Endothelial cell of umbilical vein (primary cell): Measurements from ENCODE around the gene STMN3.
A peak's percentile ranks its signal among the peaks of the same experiment; 100 is the strongest.

ENCODE experiments used
- EZH2 ChIP-seq: IDR thresholded peaks from 2 replicates; pipeline ENCODE4 v1.6.1; 2012; ENCODE audit warnings: borderline replicate concordance, low read depth, mild to moderate bottlenecking, moderate library complexity, low read length, inconsistent platforms; ENCODE audit not compliant: severe bottlenecking
- POLR2A ChIP-seq: IDR thresholded peaks from 2 replicates; pipeline ENCODE4 v1.6.1; 2012; ENCODE audit warnings: low read depth, mild to moderate bottlenecking, control low read depth, low read length
- TF ChIP-seq, protein P1 (sequence below), 2 donors: IDR thresholded peaks; 1 replicate in 1 of 2; 2 replicates in 1 of 2; pipeline ENCODE4 v1.5.1; 2011; ENCODE audit warnings: low read length in 2 of 2, mild to moderate bottlenecking in 2 of 2, moderate library complexity in 2 of 2, control low read depth in 1 of 2, inconsistent platforms in 1 of 2, low read depth in 1 of 2; ENCODE audit not compliant: insufficient read depth in 1 of 2; ENCODE audit errors: extremely low read depth in 1 of 2
- TF ChIP-seq, protein P2 (sequence below): IDR thresholded peaks from 2 replicates; pipeline ENCODE4 v1.6.1; 2011; ENCODE audit not compliant: insufficient read depth, insufficient read length

DNA sequence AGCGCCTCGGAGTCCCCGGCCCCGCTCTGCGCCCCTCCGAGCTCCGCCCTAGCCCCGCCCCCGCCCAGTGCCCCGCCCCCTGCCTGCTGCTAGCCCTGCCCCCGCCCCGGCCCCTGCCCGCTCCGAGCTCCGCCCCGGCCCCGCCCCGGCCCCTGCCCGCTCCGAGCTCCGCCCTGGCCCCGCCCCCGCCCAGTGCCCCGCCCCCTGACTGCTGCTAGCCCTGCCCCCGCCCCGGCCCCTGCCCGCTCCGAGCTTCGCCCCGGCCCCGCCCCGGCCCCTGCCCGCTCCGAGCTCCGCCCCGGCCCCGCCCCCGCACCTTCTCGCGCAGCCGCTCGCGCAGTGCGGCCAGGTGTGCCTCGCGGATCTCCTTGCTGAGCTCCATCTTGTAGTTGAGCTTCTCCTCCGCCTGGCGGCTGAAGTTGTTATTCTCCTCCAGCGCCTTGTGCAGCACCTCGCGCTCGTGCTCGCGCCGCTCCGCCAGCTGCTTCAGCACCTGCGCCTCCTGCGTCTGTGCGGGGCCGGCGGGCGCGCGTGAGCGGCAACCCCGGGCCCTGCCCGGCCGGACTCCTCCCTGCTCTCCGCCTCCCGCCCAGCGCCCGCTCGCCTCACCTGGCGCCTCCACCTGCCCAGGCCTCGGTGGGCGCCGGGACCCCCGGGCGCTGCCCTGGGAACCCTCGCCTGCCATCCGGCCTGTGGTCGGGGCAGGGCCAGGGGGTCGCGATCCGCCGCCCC is 11.3 kb downstream of the STMN3 start:
- TF ChIP-seq, protein P1, sequence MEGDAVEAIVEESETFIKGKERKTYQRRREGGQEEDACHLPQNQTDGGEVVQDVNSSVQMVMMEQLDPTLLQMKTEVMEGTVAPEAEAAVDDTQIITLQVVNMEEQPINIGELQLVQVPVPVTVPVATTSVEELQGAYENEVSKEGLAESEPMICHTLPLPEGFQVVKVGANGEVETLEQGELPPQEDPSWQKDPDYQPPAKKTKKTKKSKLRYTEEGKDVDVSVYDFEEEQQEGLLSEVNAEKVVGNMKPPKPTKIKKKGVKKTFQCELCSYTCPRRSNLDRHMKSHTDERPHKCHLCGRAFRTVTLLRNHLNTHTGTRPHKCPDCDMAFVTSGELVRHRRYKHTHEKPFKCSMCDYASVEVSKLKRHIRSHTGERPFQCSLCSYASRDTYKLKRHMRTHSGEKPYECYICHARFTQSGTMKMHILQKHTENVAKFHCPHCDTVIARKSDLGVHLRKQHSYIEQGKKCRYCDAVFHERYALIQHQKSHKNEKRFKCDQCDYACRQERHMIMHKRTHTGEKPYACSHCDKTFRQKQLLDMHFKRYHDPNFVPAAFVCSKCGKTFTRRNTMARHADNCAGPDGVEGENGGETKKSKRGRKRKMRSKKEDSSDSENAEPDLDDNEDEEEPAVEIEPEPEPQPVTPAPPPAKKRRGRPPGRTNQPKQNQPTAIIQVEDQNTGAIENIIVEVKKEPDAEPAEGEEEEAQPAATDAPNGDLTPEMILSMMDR (IDR thresholded peaks at IDR 0.05; ENCODE audit: extremely low read depth in 1 of 2, insufficient read depth in 1 of 2, low read depth in 1 of 2, low read length in 2 of 2): peak in 1 of 2 donors; percentile 37
- TF ChIP-seq EZH2 (no peak), POLR2A (no peak)
- TF ChIP-seq, protein P2, sequence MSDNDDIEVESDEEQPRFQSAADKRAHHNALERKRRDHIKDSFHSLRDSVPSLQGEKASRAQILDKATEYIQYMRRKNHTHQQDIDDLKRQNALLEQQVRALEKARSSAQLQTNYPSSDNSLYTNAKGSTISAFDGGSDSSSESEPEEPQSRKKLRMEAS: no peak
